Caco-2 (cell line): Measurements from ENCODE around the gene TMEM167A. TPM values are rescaled to one million over a fixed set of nuclear protein-coding genes. Genes with fewer than 3 reads are reported as not detected.

ENCODE experiments used
- BruUV-seq: library from RNA; stranded (reverse); fragments of 400-500 nt; replicated peaks from 2 replicates; lab custom pipeline; 2021; lab: Mats Ljungman, UMichigan
- CTCF ChIA-PET: fragments of 300-600 bp; sonication (Branson Sonifier 250); formaldehyde crosslinking; loops from one replicate; lab custom pipeline; 2022; ENCODE audit warnings: antibody characterized with exemption; lab: Charles Lee
- POLR2A ChIA-PET: fragments of 300-600 bp; sonication (Branson Sonifier 250); formaldehyde crosslinking; loops from one replicate; lab custom pipeline; 2022; ENCODE audit warnings: antibody characterized with exemption; lab: Charles Lee
- DNase-seq, 2 experiments: peaks; one replicate each; pipeline versions ENCODE4 v3.0.0 to v3.0.0-alpha.2; 2020 to 2022
- H3K27me3 ChIP-seq: replicated peaks from 2 replicates; pipeline ENCODE4 v1.6.0; 2011; ENCODE audit warnings: low read length; ENCODE audit not compliant: control insufficient read depth, insufficient read depth
- H3K36me3 ChIP-seq: 2 replicates; pipeline ENCODE4 v1.5.1; 2011; ENCODE audit warnings: low read length; ENCODE audit not compliant: control insufficient read depth, insufficient read depth
- H3K4me1 ChIP-seq: fragments of 250-450 bp; sonication (Bioruptor Pico); 2 replicates; pipeline ENCODE4 v1.5.1; 2020; ENCODE audit warnings: mild to moderate bottlenecking
- H3K4me3 ChIP-seq: 2 replicates; pipeline ENCODE4 v1.5.1; 2011; ENCODE audit warnings: low read depth, mild to moderate bottlenecking, control low read depth, low read length
- H3K9me3 ChIP-seq: fragments of 250-450 bp; sonication (Bioruptor Pico); 2 replicates; pipeline ENCODE4 v1.5.1; 2020; ENCODE audit warnings: mild to moderate bottlenecking, moderate library complexity
- H3K27ac Mint-ChIP-seq: one replicate; pipeline ENCODE4 v1.8.0; 2022; ENCODE audit warnings: mixed read lengths; ENCODE audit not compliant: unreplicated experiment
- H3K27me3 Mint-ChIP-seq: one replicate; pipeline ENCODE4 v1.8.0; 2022; ENCODE audit warnings: mixed read lengths; ENCODE audit not compliant: insufficient read depth, unreplicated experiment
- H3K36me3 Mint-ChIP-seq: one replicate; pipeline ENCODE4 v1.8.0; 2022; ENCODE audit warnings: mild to moderate bottlenecking, mixed read lengths; ENCODE audit not compliant: insufficient read depth, unreplicated experiment
- H3K4me1 Mint-ChIP-seq: one replicate; pipeline ENCODE4 v1.8.0; 2022; ENCODE audit warnings: low read depth, mixed read lengths; ENCODE audit not compliant: unreplicated experiment
- H3K4me3 Mint-ChIP-seq: one replicate; pipeline ENCODE4 v1.8.0; 2022; ENCODE audit warnings: mild to moderate bottlenecking, moderate library complexity, mixed read lengths; ENCODE audit not compliant: unreplicated experiment
- H3K9me3 Mint-ChIP-seq: one replicate; pipeline ENCODE4 v1.8.0; 2022; ENCODE audit warnings: mixed read lengths; ENCODE audit not compliant: unreplicated experiment
- intact Hi-C: fragments of 100-400 bp; cut with micrococcal nuclease; formaldehyde crosslinking; loops from one replicate; pipeline ENCODE4 v1.10.0; 2022; ENCODE audit not compliant: unreplicated experiment
- total RNA-seq: library from RNA; stranded (reverse); gene quantifications from 2 replicates; pipeline ENCODE4 v1.2.3, GENCODE V29; 2022
- TF ChIP-seq, protein P1 (sequence below), 2 experiments: fragments of 200-600 bp in 1 of 2; IDR thresholded peaks; 1 replicate in 1 of 2; 2 replicates in 1 of 2; pipeline versions ENCODE4 v1.5.1 to v1.8.0; 2011 to 2022; ENCODE audit warnings: antibody characterized with exemption in 1 of 2, control low read depth in 1 of 2, inconsistent platforms in 1 of 2, low read depth in 1 of 2, low read length in 1 of 2, mild to moderate bottlenecking in 1 of 2, moderate library complexity in 1 of 2; ENCODE audit not compliant: insufficient read depth in 1 of 2, severe bottlenecking in 1 of 2, unreplicated experiment in 1 of 2

TMEM167A gene
- total RNA-seq, 1 experiment from 2014 or later, result 97.1 TPM

DNA sequence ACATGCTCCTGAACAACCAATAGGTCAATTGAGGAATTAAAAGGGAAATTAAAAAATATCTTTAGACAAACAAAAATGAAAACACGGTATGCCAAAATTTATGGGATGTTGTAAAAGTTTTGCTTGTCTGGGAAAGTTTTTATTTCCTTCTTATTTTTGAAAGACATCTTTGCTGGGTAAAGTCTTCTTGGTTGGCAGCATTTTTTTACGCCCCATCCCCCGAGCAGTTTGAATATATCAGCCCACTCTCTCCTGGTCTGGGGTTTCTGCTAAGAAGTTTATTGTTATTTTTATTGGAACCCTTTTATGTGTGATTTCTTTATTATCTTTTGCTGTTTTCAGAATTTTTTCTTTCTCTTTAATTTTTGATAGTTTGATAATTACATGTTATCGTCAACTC is 16.5 kb upstream of the TMEM167A start:
- peaks cover 9% of the 10 kb centered on the region for H3K36me3 Mint-ChIP-seq
- no peaks in the 10 kb centered on the region for H3K27me3 ChIP-seq
- no peak overlapping the region for H3K4me3 ChIP-seq
- intact Hi-C loops, result no loop called here
- no peak overlapping the region for H3K4me3 Mint-ChIP-seq
- peaks cover 12% of the 10 kb centered on the region; the same call in 1 of the 2 replicates for H3K9me3 ChIP-seq
- H3K36me3 ChIP-seq, result no peaks in the 10 kb centered on the region
- CTCF ChIA-PET, result no interaction called here
- no peak for DNase-seq
- no peaks in the 10 kb centered on the region for H3K27me3 Mint-ChIP-seq
- no peak overlapping the region for H3K27ac Mint-ChIP-seq
- BruUV-seq, result no TSS peak
- H3K4me1 ChIP-seq, result peaks cover 15% of the 10 kb centered on the region
- POLR2A ChIA-PET, result no interaction called here
- H3K4me1 Mint-ChIP-seq, result peaks cover 15% of the 10 kb centered on the region
- TF ChIP-seq, protein P1, sequence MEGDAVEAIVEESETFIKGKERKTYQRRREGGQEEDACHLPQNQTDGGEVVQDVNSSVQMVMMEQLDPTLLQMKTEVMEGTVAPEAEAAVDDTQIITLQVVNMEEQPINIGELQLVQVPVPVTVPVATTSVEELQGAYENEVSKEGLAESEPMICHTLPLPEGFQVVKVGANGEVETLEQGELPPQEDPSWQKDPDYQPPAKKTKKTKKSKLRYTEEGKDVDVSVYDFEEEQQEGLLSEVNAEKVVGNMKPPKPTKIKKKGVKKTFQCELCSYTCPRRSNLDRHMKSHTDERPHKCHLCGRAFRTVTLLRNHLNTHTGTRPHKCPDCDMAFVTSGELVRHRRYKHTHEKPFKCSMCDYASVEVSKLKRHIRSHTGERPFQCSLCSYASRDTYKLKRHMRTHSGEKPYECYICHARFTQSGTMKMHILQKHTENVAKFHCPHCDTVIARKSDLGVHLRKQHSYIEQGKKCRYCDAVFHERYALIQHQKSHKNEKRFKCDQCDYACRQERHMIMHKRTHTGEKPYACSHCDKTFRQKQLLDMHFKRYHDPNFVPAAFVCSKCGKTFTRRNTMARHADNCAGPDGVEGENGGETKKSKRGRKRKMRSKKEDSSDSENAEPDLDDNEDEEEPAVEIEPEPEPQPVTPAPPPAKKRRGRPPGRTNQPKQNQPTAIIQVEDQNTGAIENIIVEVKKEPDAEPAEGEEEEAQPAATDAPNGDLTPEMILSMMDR (IDR thresholded peaks at IDR 0.05; ENCODE audit: insufficient read depth in 1 of 2, low read depth in 1 of 2, low read length in 1 of 2, severe bottlenecking in 1 of 2, unreplicated experiment in 1 of 2), result no peak
- H3K9me3 Mint-ChIP-seq, result peaks cover 35% of the 10 kb centered on the region

DNA sequence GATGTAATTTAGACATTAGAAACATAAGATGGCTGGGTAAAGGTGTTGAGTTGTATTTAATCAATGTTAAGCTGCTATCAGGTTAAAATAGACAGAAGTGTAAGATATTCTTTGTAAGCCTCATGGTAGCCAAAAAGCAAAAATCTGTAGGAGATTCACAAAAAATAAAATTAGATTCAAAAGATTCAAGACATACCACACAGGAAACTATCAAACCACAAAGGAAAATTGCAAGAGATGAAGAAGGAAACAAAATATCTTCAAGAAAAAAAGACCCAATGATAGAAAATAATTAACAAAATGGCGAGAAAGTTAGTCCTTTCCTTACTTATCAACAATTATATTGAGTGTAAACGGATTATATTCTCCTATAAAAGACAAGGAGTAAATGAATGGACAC is 15.4 kb upstream of the TMEM167A start:
- ChIA-PET CTCF (no interaction called here), POLR2A (no interaction called here)
- peaks cover 12% of the 10 kb centered on the region; the same call in 1 of the 2 replicates for H3K9me3 ChIP-seq
- no peaks in the 10 kb centered on the region for H3K27me3 Mint-ChIP-seq
- peaks cover 35% of the 10 kb centered on the region for H3K9me3 Mint-ChIP-seq
- intact Hi-C loops, result no loop called here
- DNase-seq, result no peak
- TF ChIP-seq, protein P1 (IDR thresholded peaks at IDR 0.05; ENCODE audit: insufficient read depth in 1 of 2, low read depth in 1 of 2, low read length in 1 of 2, severe bottlenecking in 1 of 2, unreplicated experiment in 1 of 2), result no peak
- H3K4me3 ChIP-seq, result no peak overlapping the region
- H3K36me3 ChIP-seq, result no peaks in the 10 kb centered on the region
- BruUV-seq, result no TSS peak
- H3K27ac Mint-ChIP-seq, result no peak overlapping the region
- H3K4me3 Mint-ChIP-seq, result no peak overlapping the region
- peaks cover 4% of the 10 kb centered on the region for H3K4me1 ChIP-seq
- peaks cover 9% of the 10 kb centered on the region for H3K4me1 Mint-ChIP-seq
- H3K36me3 Mint-ChIP-seq, result peaks cover 9% of the 10 kb centered on the region
- no peaks in the 10 kb centered on the region for H3K27me3 ChIP-seq

DNA sequence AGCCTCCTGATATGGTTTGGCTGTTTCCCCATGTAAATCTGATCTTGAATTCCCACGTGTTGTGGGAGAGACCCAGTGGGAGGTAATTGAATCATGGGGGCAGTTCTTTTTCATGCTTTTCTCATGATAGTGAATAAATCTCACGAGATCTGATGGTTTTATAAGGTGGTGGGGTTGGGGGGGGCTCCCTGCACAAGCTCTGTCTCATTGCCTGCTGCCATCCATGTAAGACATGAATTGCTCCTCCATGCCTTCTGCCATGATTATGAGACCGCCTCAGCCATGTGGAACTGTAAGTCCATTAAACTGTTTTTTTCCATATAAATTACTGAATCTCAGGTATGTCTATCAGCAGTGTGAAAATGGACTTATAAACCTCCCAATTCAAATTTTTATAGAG is 13.0 kb upstream of the TMEM167A start:
- H3K9me3 Mint-ChIP-seq, result peaks cover 35% of the 10 kb centered on the region
- H3K4me1 Mint-ChIP-seq, result no peaks in the 10 kb centered on the region
- Histone ChIP-seq H3K4me1 (no peaks in the 10 kb centered on the region), H3K9me3 (peaks cover 12% of the 10 kb centered on the region; the same call in 1 of the 2 replicates), H3K36me3 (no peaks in the 10 kb centered on the region), H3K27me3 (no peaks in the 10 kb centered on the region), H3K4me3 (no peak overlapping the region)
- POLR2A ChIA-PET, result no interaction called here
- H3K36me3 Mint-ChIP-seq, result peaks cover 4% of the 10 kb centered on the region
- TF ChIP-seq, protein P1 (IDR thresholded peaks at IDR 0.05; ENCODE audit: insufficient read depth in 1 of 2, low read depth in 1 of 2, low read length in 1 of 2, severe bottlenecking in 1 of 2, unreplicated experiment in 1 of 2), result no peak
- intact Hi-C loops, result no loop called here
- H3K27me3 Mint-ChIP-seq, result no peaks in the 10 kb centered on the region
- BruUV-seq, result no TSS peak
- no peak overlapping the region for H3K27ac Mint-ChIP-seq
- no peak for DNase-seq
- CTCF ChIA-PET, result no interaction called here
- no peak overlapping the region for H3K4me3 Mint-ChIP-seq
